Heart right ventricle (tissue), 16 donors: ENCODE data around the gene TNRC6B. TPM values are rescaled to one million over a fixed set of nuclear protein-coding genes. Genes with fewer than 3 reads are reported as not detected.

Experiments
- ATAC-seq, 8 donors: fragments of 200-7000 bp; cut with Tn5 transposase; one replicate each; pipeline ENCODE4 v1.9.1; 2020; ENCODE audit warnings: mild to moderate bottlenecking in 8 of 8, moderate library complexity in 8 of 8, moderate number of reproducible peaks in 1 of 8
- DNase-seq, 2 donors: peaks; one replicate each; pipeline ENCODE4 v3.0.0-alpha.2; 2020
- H3K27ac ChIP-seq, 10 donors: fragments of 200-600 bp; sonication (generic) in 2 of 10; one replicate each; pipeline versions ENCODE4 v1.5.0 to v1.8.0; 2020 to 2022; ENCODE audit warnings: mild to moderate bottlenecking in 3 of 10
- H3K27me3 ChIP-seq, 7 donors: fragments of 200-600 bp; one replicate each; pipeline ENCODE4 v1.8.0; 2021 to 2022; ENCODE audit warnings: mild to moderate bottlenecking in 2 of 7
- H3K36me3 ChIP-seq, 9 donors: fragments of 200-600 bp; sonication (generic) in 1 of 9; one replicate each; pipeline versions ENCODE4 v1.5.0 to v1.8.0; 2020 to 2022; ENCODE audit warnings: mild to moderate bottlenecking in 2 of 9
- H3K4me1 ChIP-seq, 9 donors: fragments of 200-600 bp; sonication (generic) in 1 of 9; one replicate each; pipeline versions ENCODE4 v1.5.0 to v1.8.0; 2020 to 2022; ENCODE audit warnings: mild to moderate bottlenecking in 4 of 9
- H3K4me3 ChIP-seq, 10 donors: fragments of 200-600 bp; sonication (generic) in 2 of 10; one replicate each; pipeline versions ENCODE4 v1.5.0 to v1.8.0; 2020 to 2022; ENCODE audit warnings: mild to moderate bottlenecking in 7 of 10, moderate library complexity in 2 of 10
- H3K9me3 ChIP-seq, 11 donors: fragments of 200-600 bp in 10 of 11; sonication (generic) in 2 of 11; one replicate each; pipeline versions ENCODE4 v1.5.0 to v1.8.0; 2013 to 2022; ENCODE audit warnings: mild to moderate bottlenecking in 2 of 11, control low read depth in 1 of 11, moderate library complexity in 1 of 11
- CTCF ChIP-seq, 9 donors: fragments of 200-600 bp; sonication (generic) in 2 of 9; IDR thresholded peaks; one replicate each; pipeline versions ENCODE4 v1.5.0 to v1.8.0; 2021 to 2022; ENCODE audit warnings: antibody characterized with exemption in 9 of 9, mild to moderate bottlenecking in 5 of 9, moderate library complexity in 1 of 9
- WGBS, 2 donors: extraction: QIAGEN DNeasy Blood & Tissue Kit; methylation state at CpG; one replicate each; pipeline ENCODE4 v1.1.7; 2013; ENCODE audit warnings: inconsistent platforms in 1 of 2; 5-methylcytosine and 5-hydroxymethylcytosine counted together
- intact Hi-C, 10 donors: fragments of 100-400 bp; cut with DNase I; formaldehyde crosslinking; loops; one replicate each; pipeline versions ENCODE4 v1.11.1 to v1.14.2; 2022
- polyA plus RNA-seq, 2 donors: library from polyadenylated mRNA; stranded (reverse); fragments of 200-250 nt; gene quantifications; one replicate each; pipeline ENCODE4 v1.2.3, GENCODE V29; 2013
- total RNA-seq, 10 donors: library from RNA; stranded (reverse); fragmentation: NEBNext Ultra II Directional in 3 of 10; extraction: Animal tissue kit (Norgen Biotek cat#: 25700) in 3 of 10; gene quantifications; one replicate each; pipeline versions ENCODE4 v1.2.1 to v1.2.4, GENCODE V29; 2021 to 2023
- donor health status: Arrhythmogenic right ventricular cardiomyopathy.
- donor health status: ischemic (EF 13 %, LVEDD 7.1; RV severe dilation, severe dysfunction).
- donor health status: healthy with polysubstance abuse.
- donor health status: DM: no; HTN: yes; CAD: no.
- donor health status: DM: no; HTN: no; CAD: no.
- donor health status: ischemic (EF 25% LVEDD 6.9; RV normal size, moderate dysfunction).
- donor health status: ischemic (EF 25% LVEDD 5.7; RV mildly dilated, moderate dysfunction).
- donor health status: healthy.
- donor health status: DM: yes; HTN: yes; CAD: no.
- donor health status: Ischemic cardiomyopathy.
- donor health status: ischemic (EF 35%, LVEDD 5.7; RV mildly dilated, moderate dysfunction).
- donor health status: nonischemic (EF 11% LVEDD 7.7; RV severe dilation, severe dysfunction).
- donor health status: DM: yes; HTN: yes; CAD: no.
- donor health status: PGD.
- donor health status: ischemic (EF 29% LVEDD 5.4; RV normal size, mild dysfunction).
- donor health status: nonischemic (EF 23%, LVEDD 6.1; RV moderate dilation, normal function).

TNRC6B gene
- total and polyA plus RNA-seq, 12 donors: 1.7 to 62.5 (median 53.9) TPM

- intact Hi-C loops: loop anchor here in 2 of 10 donors (10.0 kb wide), 1 partner anchor 143 kb away; no protein-coding TSS in a partner anchor
Observed at GRCh38 chr22:40187389-40187788, 9.7 kb downstream of the TNRC6B start.

GRCh38 chr22:40189997-40190396 is 12.3 kb downstream of the TNRC6B start:
- DNase-seq (no peak), ATAC-seq (no peak)
- Histone ChIP-seq H3K4me1 (peaks cover 5 to 98% (median 77%) of the 10 kb centered on the region in 9 donors), H3K4me3 (no peak overlapping the region), H3K27ac (peak overlapping the region in 4 of 10 donors; percentile 6 to 63 (median 52)), H3K36me3 (no peaks in the 10 kb centered on the region), H3K27me3 (no peaks in the 10 kb centered on the region), H3K9me3 (no peaks in the 10 kb centered on the region)
- 40 to 57% methylated on average over 1 of the region's 1 CpG for WGBS, 2 donors
- intact Hi-C loops: loop anchor here in 4 of 10 donors (10.0 kb wide), 1 partner anchor 145 kb away; no protein-coding TSS in a partner anchor
- no peak for TF ChIP-seq CTCF (IDR thresholded peaks at IDR 0.05)

More at GRCh38 chr22:40187389-40187788, 9.7 kb downstream of the TNRC6B start:
- no peak for DNase-seq
- H3K4me3 ChIP-seq: no peak overlapping the region
- H3K36me3 ChIP-seq: no peaks in the 10 kb centered on the region
- TF ChIP-seq CTCF (IDR thresholded peaks at IDR 0.05): no peak
- no peaks in the 10 kb centered on the region for H3K27me3 ChIP-seq
- H3K4me1 ChIP-seq: peaks cover 6 to 98% (median 80%) of the 10 kb centered on the region in 9 donors
- no peak for ATAC-seq
- H3K9me3 ChIP-seq: no peaks in the 10 kb centered on the region
- 62 to 65% methylated on average over 7 of the region's 7 CpGs for WGBS, 2 donors
- peak overlapping the region in 1 of 10 donors; percentile 57 for H3K27ac ChIP-seq

GRCh38 chr22:40190501-40190900 is 12.8 kb downstream of the TNRC6B start:
- ATAC-seq (peak; percentile 40 to 85 (median 77)), DNase-seq (peak in 1 of 2 donors; percentile 36)
- peaks cover 5 to 93% (median 73%) of the 10 kb centered on the region in 9 donors for H3K4me1 ChIP-seq
- H3K4me3 ChIP-seq: no peak overlapping the region
- WGBS, 2 donors: 33 to 51% methylated on average over 2 of the region's 2 CpGs
- TF ChIP-seq CTCF (IDR thresholded peaks at IDR 0.05): no peak
- no peaks in the 10 kb centered on the region for H3K9me3 ChIP-seq
- intact Hi-C loops: loop anchor here in 2 of 10 donors (10.0 kb wide), 1 partner anchor 146 kb away; no protein-coding TSS in a partner anchor
- no peaks in the 10 kb centered on the region for H3K36me3 ChIP-seq
- peak overlapping the region in 7 of 10 donors; percentile 6 to 63 (median 38) for H3K27ac ChIP-seq
- no peaks in the 10 kb centered on the region for H3K27me3 ChIP-seq

GRCh38 chr22:40193429-40194421 is 16.0 kb downstream of the TNRC6B start:
- WGBS, 2 donors: 59 to 70% methylated on average over 13 of the region's 13 CpGs
- intact Hi-C loops: loop anchor here in 2 of 10 donors (10.0 kb wide), 1 partner anchor 149 kb away; no protein-coding TSS in a partner anchor
- no peaks in the 10 kb centered on the region for H3K36me3 ChIP-seq
- no peak overlapping the region for H3K4me3 ChIP-seq
- H3K27me3 ChIP-seq: no peaks in the 10 kb centered on the region
- DNase-seq (no peak), ATAC-seq (peak in 5 of 8 donors; percentile 4 to 37 (median 29))
- TF ChIP-seq CTCF (IDR thresholded peaks at IDR 0.05): peak in 7 of 9 donors; percentile 6 to 47 (median 41)
- peaks cover 7 to 98% (median 79%) of the 10 kb centered on the region in 9 donors for H3K4me1 ChIP-seq
- H3K27ac ChIP-seq: peak overlapping the region in 1 of 10 donors; percentile 23
- H3K9me3 ChIP-seq: no peaks in the 10 kb centered on the region
